CD4-positive, alpha-beta T cell (primary cell): Measurements from ENCODE around the gene OR52K2. TPM values are rescaled to one million over a fixed set of nuclear protein-coding genes. Genes with fewer than 3 reads are reported as not detected.

Experiments used
- ATAC-seq: fragments of 200-7000 bp; cut with Tn5 transposase; one replicate; pipeline ENCODE4 v1.10.0; 2022; ENCODE audit warnings: mild to moderate bottlenecking; ENCODE audit not compliant: poor library complexity
- CTCF ChIA-PET: fragments of 350-600 bp; sonication (Branson Sonifier 250); formaldehyde crosslinking; loops from one replicate; lab custom pipeline; 2021; ENCODE audit warnings: antibody characterized with exemption, inconsistent platforms; lab: Charles Lee
- POLR2A ChIA-PET: fragments of 350-600 bp; sonication (Branson Sonifier 250); formaldehyde crosslinking; loops from one replicate; lab custom pipeline; 2021; ENCODE audit warnings: antibody characterized with exemption, inconsistent platforms; lab: Charles Lee
- DNase-seq, 14 experiments: peaks; one replicate each; pipeline ENCODE4 v3.0.0-alpha.2; 2013 to 2020; ENCODE audit warnings: mixed read lengths in 2 of 14
- H3K27ac ChIP-seq, 2 donors: one replicate each; pipeline versions ENCODE4 v1.5.1 to v1.7.0; 2013; ENCODE audit warnings: low read length in 2 of 2, low read depth in 1 of 2, mild to moderate bottlenecking in 1 of 2
- H3K27me3 ChIP-seq, 2 experiments: 1 replicate in 1 of 2; 2 replicates in 1 of 2; pipeline versions ENCODE4 v1.6.1 to v1.7.0; 2013; ENCODE audit warnings: low read length in 2 of 2, control low read depth in 1 of 2, mild to moderate bottlenecking in 1 of 2, moderate library complexity in 1 of 2; ENCODE audit not compliant: insufficient read depth in 2 of 2, control insufficient read depth in 1 of 2
- H3K36me3 ChIP-seq: one replicate; pipeline ENCODE4 v1.6.1; 2013; ENCODE audit warnings: low read length, control low read depth; ENCODE audit not compliant: insufficient read depth
- H3K4me1 ChIP-seq: one replicate; pipeline ENCODE4 v1.6.1; 2013; ENCODE audit warnings: low read length, control low read depth; ENCODE audit not compliant: insufficient read depth
- H3K4me3 ChIP-seq: one replicate; pipeline ENCODE4 v1.5.1; 2013; ENCODE audit warnings: mild to moderate bottlenecking, low read length, moderate library complexity
- H3K9me3 ChIP-seq, 2 experiments: 1 replicate in 1 of 2; 2 replicates in 1 of 2; pipeline versions ENCODE4 v1.6.1 to v1.7.0; 2013; ENCODE audit warnings: low read length in 2 of 2, mild to moderate bottlenecking in 2 of 2, control low read depth in 1 of 2, moderate library complexity in 1 of 2; ENCODE audit not compliant: control insufficient read depth in 1 of 2, insufficient read depth in 1 of 2
- H3K27ac Mint-ChIP-seq: one replicate; pipeline ENCODE4 v1.8.0; 2020; ENCODE audit warnings: mixed read lengths
- H3K27me3 Mint-ChIP-seq: one replicate; pipeline ENCODE4 v1.8.0; 2021; ENCODE audit warnings: mixed read lengths
- H3K36me3 Mint-ChIP-seq: one replicate; pipeline ENCODE4 v1.8.0; 2021; ENCODE audit warnings: low read depth, mixed read lengths
- H3K4me1 Mint-ChIP-seq: one replicate; pipeline ENCODE4 v1.8.0; 2021; ENCODE audit warnings: low read depth, mixed read lengths
- H3K4me3 Mint-ChIP-seq: one replicate; pipeline ENCODE4 v1.8.0; 2020; ENCODE audit warnings: mild to moderate bottlenecking, mixed read lengths
- H3K9me3 Mint-ChIP-seq: one replicate; pipeline ENCODE4 v1.8.0; 2020; ENCODE audit warnings: mixed read lengths
- CTCF ChIP-seq: fragments of 200-600 bp; IDR thresholded peaks from one replicate; pipeline ENCODE4 v1.8.0; 2022; ENCODE audit warnings: antibody characterized with exemption, mild to moderate bottlenecking
- intact Hi-C, 2 experiments: fragments of 100-400 bp; cut with DNase I in 1 of 2; cut with micrococcal nuclease in 1 of 2; formaldehyde crosslinking; loops; one replicate each; pipeline versions ENCODE4 v1.15.1 to v1.9.0; 2023 to 2025; cut with DNase I, micrococcal nuclease
- total RNA-seq, 174 experiments: library from RNA in 2 of 174; stranded (reverse) in 2 of 174; gene quantifications; one replicate each; pipeline ENCODE4 v1.2.3 and lab custom pipeline; 2021 to 2026

OR52K2 gene
- total RNA-seq, 2 experiments from 2014 or later: not detected

- no peak overlapping the region for H3K4me3 ChIP-seq
Observed at GRCh38 chr11:4465407-4465806, 16.3 kb downstream of the OR52K2 start.

GRCh38 chr11:4466131-4466870 lies 17.2 kb downstream of the OR52K2 start:
- H3K4me1 Mint-ChIP-seq: no peaks in the 10 kb centered on the region

More at GRCh38 chr11:4465407-4465806, 16.3 kb downstream of the OR52K2 start:
- Histone ChIP-seq H3K27ac (no peak overlapping the region), H3K27me3 (no peaks in the 10 kb centered on the region), H3K4me1 (no peaks in the 10 kb centered on the region), H3K36me3 (no peaks in the 10 kb centered on the region), H3K9me3 (peaks cover 3 to 6% of the 10 kb centered on the region in 2 experiments)
- DNase-seq (no peak), ATAC-seq (no peak)
- intact Hi-C loops: no loop called here
- H3K4me3 Mint-ChIP-seq: no peak overlapping the region
- H3K9me3 Mint-ChIP-seq: peaks cover 5% of the 10 kb centered on the region
- CTCF ChIA-PET: no interaction called here
- POLR2A ChIA-PET: no interaction called here
- no peaks in the 10 kb centered on the region for H3K36me3 Mint-ChIP-seq
- H3K27ac Mint-ChIP-seq: no peak overlapping the region
- H3K27me3 Mint-ChIP-seq: peaks cover 11% of the 10 kb centered on the region
- no peaks in the 10 kb centered on the region for H3K4me1 Mint-ChIP-seq
- TF ChIP-seq CTCF: no peak

GRCh38 chr11:4466871-4467442 lies 17.9 kb downstream of the OR52K2 start:
- DNase-seq (no peak), ATAC-seq (no peak)
- no peaks in the 10 kb centered on the region for H3K4me1 ChIP-seq
- peaks cover 3 to 6% of the 10 kb centered on the region in 2 experiments for H3K9me3 ChIP-seq
- H3K27me3 ChIP-seq: no peaks in the 10 kb centered on the region
- peaks cover 10% of the 10 kb centered on the region for H3K27me3 Mint-ChIP-seq
- H3K4me1 Mint-ChIP-seq: no peaks in the 10 kb centered on the region
- ChIA-PET POLR2A (no interaction called here), CTCF (no interaction called here)
- H3K36me3 ChIP-seq: no peaks in the 10 kb centered on the region
- no peaks in the 10 kb centered on the region for H3K36me3 Mint-ChIP-seq
- peaks cover 3% of the 10 kb centered on the region for H3K9me3 Mint-ChIP-seq
- H3K4me3 Mint-ChIP-seq: no peak overlapping the region
- H3K27ac ChIP-seq: no peak overlapping the region
- intact Hi-C loops: no loop called here
- H3K4me3 ChIP-seq: no peak overlapping the region
- H3K27ac Mint-ChIP-seq: no peak overlapping the region
- TF ChIP-seq CTCF: no peak

More at GRCh38 chr11:4466131-4466870, 17.2 kb downstream of the OR52K2 start:
- H3K27ac Mint-ChIP-seq: no peak overlapping the region
- DNase-seq (no peak), ATAC-seq (no peak)
- H3K27me3 Mint-ChIP-seq: peaks cover 13% of the 10 kb centered on the region
- H3K9me3 Mint-ChIP-seq: peaks cover 5% of the 10 kb centered on the region
- intact Hi-C loops: no loop called here
- no peak overlapping the region for H3K4me3 Mint-ChIP-seq
- Histone ChIP-seq H3K4me3 (no peak overlapping the region), H3K9me3 (peaks cover 3 to 6% of the 10 kb centered on the region in 2 experiments), H3K36me3 (no peaks in the 10 kb centered on the region), H3K27ac (no peak overlapping the region), H3K4me1 (no peaks in the 10 kb centered on the region), H3K27me3 (no peaks in the 10 kb centered on the region)
- ChIA-PET CTCF (no interaction called here), POLR2A (no interaction called here)
- no peaks in the 10 kb centered on the region for H3K36me3 Mint-ChIP-seq
- TF ChIP-seq CTCF: no peak
